Measurements from ENCODE around the gene COIL.

The COIL gene

GRCh38 chr17:56897646-56898424 lies 63.0 kb downstream of the COIL start:
- no peak for DNase-seq (ENCODE audit: low read depth)
- H3K4me3 ChIP-seq (ENCODE audit: low read depth, low read length): no peak overlapping the region
- TF ChIP-seq MAX (IDR thresholded peaks at IDR 0.05; ENCODE audit: low read depth, low read length): no peak
- TF ChIP-seq CTCF (IDR thresholded peaks at IDR 0.05; ENCODE audit: low read depth, low read length): no peak
- TF ChIP-seq POLR2A (IDR thresholded peaks at IDR 0.05; ENCODE audit: extremely low read depth, insufficient read length): no peak
- TF ChIP-seq MYC (IDR thresholded peaks at IDR 0.05; ENCODE audit: low read depth, low read length): no peak

GRCh38 chr17:56896968-56897359 lies 63.9 kb downstream of the COIL start:
- H3K4me3 ChIP-seq (ENCODE audit: low read depth, low read length): no peak overlapping the region
- TF ChIP-seq MAX (IDR thresholded peaks at IDR 0.05; ENCODE audit: low read depth, low read length) (no peak), MYC (IDR thresholded peaks at IDR 0.05; ENCODE audit: low read depth, low read length) (no peak), CTCF (IDR thresholded peaks at IDR 0.05; ENCODE audit: low read depth, low read length) (no peak), POLR2A (IDR thresholded peaks at IDR 0.05; ENCODE audit: extremely low read depth, insufficient read length) (no peak)

GRCh38 chr17:56896217-56896967 lies 64.5 kb downstream of the COIL start:
- TF ChIP-seq CTCF (IDR thresholded peaks at IDR 0.05; ENCODE audit: low read depth, low read length) (no peak), MYC (IDR thresholded peaks at IDR 0.05; ENCODE audit: low read depth, low read length) (no peak), POLR2A (IDR thresholded peaks at IDR 0.05; ENCODE audit: extremely low read depth, insufficient read length) (no peak), MAX (IDR thresholded peaks at IDR 0.05; ENCODE audit: low read depth, low read length) (no peak)
- no peak for DNase-seq (ENCODE audit: low read depth)
- H3K4me3 ChIP-seq (ENCODE audit: low read depth, low read length): no peak overlapping the region

More at GRCh38 chr17:56896968-56897359, 63.9 kb downstream of the COIL start:
- DNase-seq (ENCODE audit: low read depth): no peak

GRCh38 chr17:56894859-56895455 lies 65.9 kb downstream of the COIL start:
- TF ChIP-seq CTCF (IDR thresholded peaks at IDR 0.05; ENCODE audit: low read depth, low read length): no peak
- no peak for TF ChIP-seq MYC (IDR thresholded peaks at IDR 0.05; ENCODE audit: low read depth, low read length)
- no peak for TF ChIP-seq POLR2A (IDR thresholded peaks at IDR 0.05; ENCODE audit: extremely low read depth, insufficient read length)
- no peak for TF ChIP-seq MAX (IDR thresholded peaks at IDR 0.05; ENCODE audit: low read depth, low read length)
- H3K4me3 ChIP-seq (ENCODE audit: low read depth, low read length): no peak overlapping the region
- DNase-seq (ENCODE audit: low read depth): no peak

- no peak overlapping the region for H3K4me3 ChIP-seq (ENCODE audit: low read depth, low read length)
- TF ChIP-seq MYC (IDR thresholded peaks at IDR 0.05; ENCODE audit: low read depth, low read length): no peak
- no peak for TF ChIP-seq MAX (IDR thresholded peaks at IDR 0.05; ENCODE audit: low read depth, low read length)
- no peak for TF ChIP-seq CTCF (IDR thresholded peaks at IDR 0.05; ENCODE audit: low read depth, low read length)
- no peak for TF ChIP-seq POLR2A (IDR thresholded peaks at IDR 0.05; ENCODE audit: extremely low read depth, insufficient read length)
- no peak for DNase-seq (ENCODE audit: low read depth)
These were observed 67.3 kb downstream of the COIL start for GRCh38 chr17:56893503-56893902.

All from NB4 (cell line).